Stimulated activated CD8-positive, alpha-beta memory T cell treated with anti-CD3 and anti-CD28 coated beads, Interleukin-7, amount 100 ng/mL, for 48 hours (primary cell): Measurements from ENCODE around the gene LRCH1.

Source experiments
- DNase-seq, 2 donors: peaks; one replicate each; pipeline ENCODE4 v3.0.0-alpha.2; 2020; ENCODE audit warnings: low read depth in 1 of 2; ENCODE audit errors: extremely low read depth in 1 of 2

The LRCH1 gene

DNA sequence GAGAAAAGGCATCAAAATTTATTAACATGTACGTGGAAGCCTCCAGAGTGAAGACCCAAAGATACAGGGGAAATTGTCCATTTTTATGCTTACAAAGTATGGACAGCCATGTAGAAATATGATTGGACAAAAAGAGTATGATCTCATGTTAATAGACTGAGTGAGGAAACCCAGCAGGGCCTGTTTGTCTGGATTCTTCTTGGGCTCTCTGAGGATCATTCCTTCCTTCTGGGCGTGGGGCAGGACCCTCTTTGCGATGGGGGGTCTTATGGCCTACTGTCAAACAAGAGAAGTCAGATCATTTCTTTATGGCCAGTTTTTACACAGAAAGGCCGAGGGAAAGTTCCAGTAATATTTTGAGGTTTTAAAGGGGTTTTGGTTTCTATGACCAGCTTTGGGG lies 133.2 kb downstream of the LRCH1 start:
- no peak for DNase-seq

DNA sequence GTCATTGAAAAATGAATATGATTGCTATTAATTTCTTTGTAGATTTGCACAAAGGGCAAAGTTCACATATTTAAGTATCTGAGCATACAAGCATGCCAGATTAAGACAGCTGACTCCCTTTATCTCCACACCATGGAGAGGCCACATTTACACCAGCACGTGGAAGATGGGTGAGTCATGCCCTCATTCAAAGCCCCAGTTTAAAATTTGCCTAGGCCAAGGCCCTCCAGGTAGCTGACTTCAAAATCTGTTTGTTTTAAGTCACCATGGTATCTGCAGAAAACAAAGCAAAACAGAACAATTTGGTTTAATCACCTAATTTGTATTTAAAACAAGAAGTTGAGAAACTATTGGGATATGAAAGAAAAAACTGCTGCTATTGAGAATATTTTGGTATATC lies 134.8 kb downstream of the LRCH1 start:
- no peak for DNase-seq

DNA sequence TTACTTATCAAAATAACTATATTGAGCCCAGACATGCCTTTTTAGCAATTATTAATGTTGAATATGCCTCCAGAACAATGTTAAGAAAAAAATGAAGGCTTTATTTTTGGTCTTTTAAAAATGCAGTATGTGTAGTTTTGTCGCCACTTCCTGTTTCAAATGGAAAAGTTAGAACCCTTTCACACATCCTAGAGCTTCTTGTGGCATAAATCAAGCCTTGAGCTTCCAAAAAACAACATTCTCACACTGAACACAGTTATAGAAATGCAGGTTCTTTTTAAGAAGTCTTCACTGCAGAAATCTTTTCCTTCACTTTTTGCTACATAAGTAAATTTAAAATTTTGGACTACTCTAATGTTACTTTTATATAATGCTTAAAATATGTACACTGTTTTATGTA lies 135.3 kb downstream of the LRCH1 start:
- DNase-seq, result no peak

DNA sequence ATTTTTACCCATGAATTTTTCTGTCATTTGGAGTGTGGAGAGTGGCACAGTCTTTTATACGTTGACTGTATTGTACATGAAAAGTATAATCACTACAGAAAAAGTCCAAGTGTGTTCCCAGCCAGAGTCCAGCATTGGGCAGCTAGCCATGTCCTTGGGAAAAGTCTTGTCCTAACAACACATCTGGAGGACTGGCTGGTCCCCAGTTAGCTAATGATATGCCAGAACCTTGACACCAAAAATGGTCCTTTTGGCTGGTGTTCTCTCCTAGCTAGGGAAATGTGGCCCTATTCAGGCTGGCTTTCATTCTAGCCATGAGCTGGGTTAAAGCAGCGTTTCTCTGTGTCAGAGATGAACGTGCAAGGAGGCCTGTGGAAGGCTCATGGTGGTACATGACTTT lies 145.0 kb downstream of the LRCH1 start:
- DNase-seq, result no peak

DNA sequence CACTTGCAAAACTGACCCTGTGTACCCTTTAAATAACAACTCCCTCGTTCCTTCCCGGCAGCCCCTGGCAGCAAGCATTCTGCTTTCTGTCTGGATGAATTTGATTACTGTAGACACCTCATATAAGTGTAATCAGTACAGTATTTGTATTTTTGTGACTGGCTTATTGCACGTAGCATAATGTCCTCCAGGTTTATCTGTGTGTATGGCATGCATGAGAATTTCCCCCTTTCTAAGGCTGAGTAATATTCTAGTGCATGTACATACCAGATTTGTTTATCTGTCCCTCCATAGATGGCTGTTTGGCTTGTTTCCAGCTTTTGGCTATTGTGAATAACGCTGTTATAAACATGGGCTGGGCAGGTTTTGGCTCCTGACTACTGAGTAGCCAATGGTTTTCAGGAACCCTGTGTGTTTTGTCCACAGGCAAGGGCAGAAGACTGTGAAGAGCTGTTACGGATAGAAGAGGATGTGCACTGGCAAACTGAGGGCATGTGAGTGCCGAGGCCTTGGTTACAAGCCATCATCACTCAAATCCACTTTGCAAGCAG lies 146.0 kb downstream of the LRCH1 start:
- no peak for DNase-seq

DNA sequence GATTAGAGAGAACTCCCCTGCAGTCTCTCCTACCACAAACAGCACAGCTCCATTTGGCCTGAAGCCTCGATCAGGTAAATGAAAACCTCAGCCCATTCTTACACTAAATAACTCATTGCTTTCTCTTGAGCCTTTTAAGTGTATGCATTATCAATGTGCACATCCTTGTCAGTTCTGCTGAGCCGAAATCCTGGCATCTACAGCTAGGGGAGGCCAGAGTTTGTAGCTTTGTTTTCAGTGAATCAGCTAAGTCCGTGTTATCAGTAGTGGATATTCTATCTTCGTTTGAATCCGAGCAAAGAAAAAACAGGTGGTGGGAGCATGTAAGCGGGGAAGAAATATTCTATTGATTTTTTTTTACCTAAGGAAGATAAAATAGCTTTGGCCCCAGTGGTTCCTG lies 159.6 kb downstream of the LRCH1 start:
- DNase-seq, result no peak

DNA sequence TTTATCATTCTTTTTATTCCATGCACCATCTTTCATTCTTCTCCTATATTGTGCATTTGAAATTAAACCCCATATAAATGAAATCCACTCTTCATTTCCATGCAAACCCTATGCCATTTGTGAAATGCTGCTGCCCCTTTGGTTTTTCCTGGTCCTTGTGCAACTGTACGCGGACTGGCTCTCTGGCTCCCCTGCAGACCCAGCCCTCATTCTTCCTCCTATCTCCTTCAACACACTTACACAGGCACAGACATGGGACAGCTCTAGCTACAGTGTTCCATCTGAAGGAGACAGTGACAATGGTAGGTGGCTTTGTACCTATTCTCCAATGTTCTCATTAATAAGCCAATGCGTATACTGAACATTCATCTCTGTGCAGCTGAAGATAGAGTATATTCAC lies 162.4 kb downstream of the LRCH1 start:
- DNase-seq, result no peak

DNA sequence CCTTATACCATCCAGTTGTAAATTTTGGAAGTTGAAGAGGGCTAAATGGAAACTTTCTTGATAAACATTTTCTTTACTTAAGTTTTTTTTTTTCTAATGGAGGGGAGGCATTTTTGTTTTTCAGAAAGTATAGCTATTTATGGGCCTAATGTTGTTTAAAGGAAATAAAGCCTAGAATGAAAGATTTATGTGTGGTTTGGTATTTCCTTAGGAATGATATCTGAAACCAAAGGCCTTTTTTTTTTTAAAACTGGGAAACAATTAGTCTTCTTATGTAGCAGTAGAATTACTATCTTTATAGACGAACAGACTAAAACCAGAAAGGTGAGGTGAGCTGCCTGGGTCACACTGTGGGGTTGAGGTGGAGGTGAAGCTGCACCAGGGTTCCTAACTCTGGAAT lies 163.9 kb downstream of the LRCH1 start:
- DNase-seq, result no peak

DNA sequence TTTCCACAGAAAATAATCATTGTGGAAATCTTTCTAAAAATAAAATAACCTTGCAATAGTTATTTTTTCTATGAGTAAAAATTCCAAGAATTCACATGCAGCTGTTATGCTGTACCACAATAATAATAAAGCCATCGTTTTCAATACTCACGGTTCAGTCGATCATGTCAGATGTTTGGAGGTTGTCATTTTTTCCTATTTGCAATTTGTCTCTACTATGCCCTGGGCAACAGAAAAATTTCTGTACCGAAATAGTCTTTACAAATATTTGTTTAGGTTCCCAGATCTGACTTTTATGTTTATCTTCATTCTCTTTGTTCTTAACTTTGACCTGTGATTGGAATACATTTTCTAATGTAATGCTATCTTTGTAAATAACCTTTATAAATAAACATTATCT lies 164.3 kb downstream of the LRCH1 start:
- DNase-seq, result no peak

DNA sequence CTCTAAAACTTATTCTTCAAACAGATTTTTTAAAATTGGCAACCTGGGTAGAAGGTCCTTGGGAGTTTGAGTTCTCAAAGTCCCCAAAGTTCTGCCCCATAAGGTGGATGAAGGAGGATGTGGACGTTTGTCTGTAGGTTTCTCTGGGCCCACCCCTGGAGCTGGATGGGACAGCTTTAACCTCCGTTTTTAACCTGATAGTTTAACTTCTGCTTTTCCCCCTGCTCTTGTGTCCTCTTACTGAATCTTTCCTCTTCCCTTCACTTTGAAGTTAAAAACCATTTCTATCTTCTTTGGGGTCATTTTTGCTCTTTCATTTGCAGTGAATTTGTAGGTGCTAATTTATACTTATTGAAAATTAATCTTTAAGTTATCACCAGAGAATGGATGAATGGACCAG lies 164.9 kb downstream of the LRCH1 start:
- no peak for DNase-seq

DNA sequence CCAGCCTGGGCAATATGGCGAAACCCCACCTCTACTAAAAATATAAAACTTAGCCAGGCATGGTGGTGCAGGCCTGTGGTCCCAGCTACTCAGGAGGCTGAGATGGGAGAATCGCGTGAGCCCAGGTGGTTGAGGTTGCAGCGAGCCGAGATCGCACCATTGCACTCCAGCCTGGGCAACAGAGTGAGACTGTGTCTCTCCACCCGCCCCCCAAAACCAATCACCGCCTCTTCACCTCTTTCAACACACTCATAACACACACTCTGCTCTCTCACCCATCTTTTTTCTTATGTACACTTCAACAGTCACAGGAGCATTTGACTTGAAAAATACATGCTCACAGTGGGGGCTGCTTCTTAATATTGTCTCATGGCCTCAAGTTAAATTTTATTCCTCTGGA lies 167.2 kb downstream of the LRCH1 start:
- no peak for DNase-seq

DNA sequence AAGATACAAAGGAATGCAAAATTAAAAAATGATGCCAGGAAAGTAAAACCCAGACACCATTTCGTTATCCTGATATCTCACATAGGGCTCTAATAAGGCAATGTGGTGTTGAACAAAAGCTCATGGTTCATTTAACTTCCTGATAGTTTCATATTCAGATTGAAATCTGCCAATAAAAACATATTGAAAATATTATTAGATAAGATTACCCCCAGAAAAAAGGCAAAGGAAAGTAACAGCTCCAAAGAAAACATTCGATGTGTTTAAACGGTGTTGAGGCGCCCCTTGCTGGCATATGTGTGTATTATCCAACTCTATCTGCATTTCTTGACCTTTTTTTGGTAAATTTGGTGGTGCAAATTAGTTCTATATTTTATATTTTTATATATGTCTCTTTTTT lies 168.1 kb downstream of the LRCH1 start:
- no peak for DNase-seq

DNA sequence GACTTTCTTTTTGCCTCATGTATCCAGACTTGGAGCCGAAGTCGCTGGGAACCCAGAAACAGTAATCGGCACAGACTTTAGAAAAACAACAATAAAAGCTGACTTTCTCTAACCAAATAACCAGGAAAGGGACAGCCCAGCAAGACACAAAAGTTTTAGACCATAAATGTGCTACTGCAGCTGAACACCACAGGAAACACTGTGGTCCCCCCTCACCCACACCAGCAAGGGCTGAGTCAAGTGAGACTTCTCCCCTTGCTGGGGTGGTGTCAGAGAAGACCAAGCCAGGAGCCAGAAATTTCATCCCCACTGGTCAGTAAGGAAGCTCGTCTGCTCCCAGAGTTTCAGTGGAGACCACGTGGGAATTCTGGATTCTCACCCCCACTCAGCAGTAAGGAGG lies 173.4 kb downstream of the LRCH1 start:
- DNase-seq, result no peak

DNA sequence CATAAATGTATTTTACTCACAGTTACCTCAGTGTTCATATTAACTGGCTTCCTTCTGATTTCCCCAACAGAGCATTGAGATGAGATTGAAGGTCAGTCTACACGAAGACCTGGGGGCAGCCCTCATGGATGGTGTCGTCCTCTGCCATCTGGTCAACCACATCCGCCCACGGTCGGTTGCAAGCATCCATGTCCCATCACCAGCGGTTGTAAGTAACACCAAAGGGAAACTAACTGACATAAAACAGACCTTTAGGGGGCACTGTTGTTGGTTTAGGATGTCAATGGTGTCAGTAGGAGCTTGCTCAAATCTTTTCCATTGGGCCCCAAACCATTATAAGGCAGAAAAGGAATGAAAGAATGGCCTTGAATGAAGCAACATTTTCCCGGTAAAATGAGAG lies 175.8 kb downstream of the LRCH1 start:
- peak in 1 of 2 donors; percentile 15 for DNase-seq

DNA sequence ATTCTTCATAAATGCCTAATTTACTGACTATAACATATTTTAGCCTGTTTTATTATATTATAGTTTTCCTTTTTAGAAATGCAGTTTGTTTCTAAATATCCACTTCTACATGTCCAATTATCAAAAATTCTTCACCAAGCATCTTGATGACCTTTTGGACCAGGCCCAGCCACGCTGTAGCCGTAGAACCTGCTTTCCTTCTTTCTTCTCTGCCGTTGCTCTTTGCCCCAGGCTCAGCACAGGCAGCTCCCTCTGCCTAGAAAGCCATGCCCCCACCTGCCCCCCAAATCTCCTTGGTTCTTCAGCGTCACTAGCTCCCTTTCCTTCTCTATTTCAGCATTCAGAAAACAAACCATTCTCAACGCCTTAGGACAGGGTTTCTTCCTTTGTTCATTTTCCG lies 178.6 kb downstream of the LRCH1 start:
- no peak for DNase-seq

DNA sequence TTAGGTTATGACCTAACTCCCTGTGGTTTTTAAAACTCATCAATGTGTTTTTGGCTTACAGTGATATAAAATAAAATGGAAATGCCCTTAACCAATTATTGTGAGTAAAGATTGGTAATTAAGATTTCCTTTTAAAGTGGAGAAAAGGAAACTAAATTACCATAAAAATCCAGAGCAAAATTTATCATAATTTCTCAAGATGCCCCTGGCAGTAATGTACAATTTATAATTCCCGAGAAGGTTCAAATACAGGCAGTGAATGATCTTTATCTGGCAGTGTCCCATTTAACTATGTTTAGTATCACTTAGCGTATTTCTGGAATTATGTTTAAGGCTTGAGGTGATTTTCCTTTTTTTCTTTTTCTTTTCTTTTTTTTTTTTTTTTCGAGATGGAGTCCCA lies 182.5 kb downstream of the LRCH1 start:
- no peak for DNase-seq

DNA sequence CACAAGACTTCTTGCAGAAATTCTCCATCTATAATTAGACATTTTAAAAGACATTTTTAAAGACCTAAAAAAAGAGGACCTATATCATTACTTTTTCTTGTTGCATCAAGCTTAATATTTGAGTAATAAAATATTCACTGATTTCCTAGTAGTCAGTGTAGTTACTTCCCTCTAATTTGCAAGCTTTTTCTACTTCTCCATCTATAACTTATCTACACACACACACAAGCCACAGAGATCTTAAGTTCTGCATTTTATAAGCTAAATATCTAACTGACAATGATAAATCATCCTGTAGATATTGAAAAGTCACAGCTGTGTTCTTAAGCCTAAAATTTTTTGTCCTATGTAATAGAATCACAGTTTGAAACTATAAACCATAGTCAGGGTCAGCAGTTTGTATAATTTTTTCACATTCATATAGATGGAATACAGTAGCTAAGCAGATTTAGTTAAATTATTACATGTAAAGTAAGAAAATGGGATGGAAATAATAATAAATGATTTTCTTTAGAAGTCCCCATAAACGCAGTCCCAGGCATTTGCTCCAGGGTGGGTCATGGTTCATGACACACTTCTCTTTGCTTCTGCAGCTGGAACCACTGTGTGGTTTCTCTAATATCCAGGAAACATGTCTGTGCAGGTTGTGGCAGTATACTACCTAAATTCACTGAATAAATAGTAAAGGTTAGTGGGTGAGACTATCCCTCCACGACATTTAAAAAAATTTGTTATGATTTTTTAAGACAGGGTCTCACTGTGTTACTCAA lies 183.8 kb downstream of the LRCH1 start:
- no peak for DNase-seq

DNA sequence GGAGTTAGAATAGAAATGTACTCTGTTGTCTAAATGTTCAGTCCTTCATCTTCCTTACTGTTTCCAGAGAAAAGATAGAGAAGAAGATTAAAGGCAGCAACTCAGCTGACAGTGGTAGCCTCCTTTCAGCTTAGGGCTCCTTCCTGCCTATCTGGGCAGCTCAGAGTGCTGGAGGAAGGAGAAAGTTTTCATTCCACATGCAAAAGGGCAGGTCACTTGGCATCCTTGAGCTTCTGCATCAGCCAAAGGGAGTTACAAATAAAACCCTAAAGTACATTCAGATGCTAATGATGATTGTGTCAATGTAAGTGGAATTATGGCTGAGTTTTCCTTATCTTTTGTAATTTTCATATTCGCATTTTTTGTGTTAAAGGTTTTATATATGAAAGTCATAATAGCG lies 185.1 kb downstream of the LRCH1 start:
- DNase-seq, result no peak

DNA sequence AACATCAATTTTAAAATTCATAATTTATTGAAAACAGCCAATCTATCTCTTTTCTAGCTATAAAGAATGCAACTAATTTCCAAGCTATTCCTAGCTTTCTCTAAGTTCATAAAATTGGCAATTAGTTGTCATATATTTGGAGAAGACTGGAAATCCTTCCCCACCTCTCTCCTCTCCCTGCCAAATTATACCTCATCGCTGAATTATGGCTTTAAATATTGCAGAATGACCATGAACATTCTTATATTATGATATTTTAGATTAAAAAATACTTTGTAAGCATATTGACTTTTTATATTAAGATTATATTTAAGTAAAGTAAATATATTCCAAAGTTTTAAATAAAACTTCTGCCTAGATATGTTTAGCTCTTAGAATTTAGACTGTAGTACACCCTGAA lies 185.8 kb downstream of the LRCH1 start:
- DNase-seq, result no peak

DNA sequence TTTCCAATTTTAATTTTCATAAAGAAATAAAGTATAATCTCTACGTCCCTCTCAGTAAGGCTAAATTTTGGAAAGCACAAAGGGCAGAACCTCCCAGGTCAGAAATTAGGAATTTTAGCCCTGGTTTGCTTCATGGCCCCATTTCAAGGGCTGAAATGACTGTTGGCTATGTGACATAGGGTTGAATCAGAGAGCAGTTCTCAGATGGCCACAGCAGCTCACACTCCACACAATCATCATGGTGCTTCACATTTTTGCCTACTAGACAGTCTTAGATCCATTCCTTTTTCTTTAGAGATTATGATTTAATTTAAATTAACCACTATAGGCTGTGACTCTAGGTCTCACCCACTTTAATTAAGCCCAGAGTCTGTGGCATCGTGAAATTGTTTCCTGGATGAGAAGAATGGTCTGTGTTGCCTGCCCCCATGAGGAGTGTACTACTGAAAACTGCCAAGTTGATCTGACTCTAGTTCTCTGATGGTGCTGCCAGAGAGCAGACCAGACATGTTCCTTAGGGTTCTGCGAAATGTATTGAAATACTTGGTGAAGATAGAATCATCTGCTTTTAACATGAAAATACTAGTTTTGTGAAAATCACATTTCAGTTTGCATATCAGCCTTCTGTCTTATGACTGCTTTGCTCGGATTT lies 186.6 kb downstream of the LRCH1 start:
- no peak for DNase-seq

DNA sequence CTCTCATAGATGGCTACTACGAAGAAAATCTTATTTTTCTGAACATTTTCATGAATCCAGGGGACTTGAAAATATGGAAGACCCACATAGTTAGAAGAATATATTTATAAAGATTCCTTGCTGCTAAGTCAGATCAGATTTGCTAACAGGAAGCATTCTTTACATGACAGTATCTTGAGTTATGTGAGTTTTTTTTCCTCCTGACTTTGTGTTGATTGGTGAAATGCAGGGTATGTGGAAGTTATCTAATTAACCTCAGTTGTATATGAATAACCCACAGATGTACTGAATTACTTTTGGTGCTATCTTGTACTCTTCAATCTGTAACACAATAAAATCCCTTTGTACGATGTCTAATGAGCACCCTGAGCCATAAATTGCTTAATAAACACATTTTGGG lies 190.2 kb downstream of the LRCH1 start:
- no peak for DNase-seq

DNA sequence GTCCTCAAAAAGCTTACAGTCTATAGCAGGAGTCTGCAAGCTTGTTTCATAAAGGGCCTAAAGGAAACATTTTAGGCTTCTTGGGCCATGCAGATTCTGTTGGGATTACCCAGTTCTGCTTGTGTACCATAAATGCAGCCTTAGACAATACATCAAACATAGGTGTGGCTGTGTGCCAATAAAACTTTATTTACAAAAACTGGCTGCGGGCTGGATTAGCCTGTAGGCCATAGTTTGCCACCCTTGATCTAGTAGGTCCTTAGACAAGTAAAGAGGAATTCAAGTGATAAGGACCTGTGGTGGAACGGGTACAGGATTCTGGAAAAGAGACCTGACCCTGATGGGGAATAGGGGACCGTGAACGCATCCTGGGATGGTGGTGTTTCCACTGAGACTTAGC lies 192.1 kb downstream of the LRCH1 start:
- no peak for DNase-seq

DNA sequence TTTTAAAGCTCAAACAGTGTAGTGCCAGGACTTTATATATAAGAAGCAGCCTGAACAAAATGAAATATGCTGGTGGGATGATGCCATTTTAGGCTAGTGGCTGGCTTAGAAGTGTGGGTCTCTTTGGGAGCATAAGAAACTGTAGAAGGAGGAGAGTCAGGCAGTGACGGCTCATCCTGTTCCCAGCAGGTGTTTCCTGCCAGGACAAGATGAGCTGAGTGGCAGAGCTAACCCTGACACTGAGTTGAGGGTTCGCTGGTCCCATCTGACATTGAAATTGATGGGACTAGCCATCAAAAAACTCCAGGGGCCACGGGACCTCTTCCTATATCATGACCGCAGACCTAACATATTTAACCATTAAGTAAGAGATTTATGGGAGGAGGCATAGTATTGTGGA lies 192.7 kb downstream of the LRCH1 start:
- DNase-seq, result no peak
